ENCODE measurements around the gene FRZB.
"Not testable (repeated sequence)": the region's sequence is repeated elsewhere in the genome, so short reads cannot be mapped to it uniquely, and the experiment has no call there.

FRZB gene

DNA sequence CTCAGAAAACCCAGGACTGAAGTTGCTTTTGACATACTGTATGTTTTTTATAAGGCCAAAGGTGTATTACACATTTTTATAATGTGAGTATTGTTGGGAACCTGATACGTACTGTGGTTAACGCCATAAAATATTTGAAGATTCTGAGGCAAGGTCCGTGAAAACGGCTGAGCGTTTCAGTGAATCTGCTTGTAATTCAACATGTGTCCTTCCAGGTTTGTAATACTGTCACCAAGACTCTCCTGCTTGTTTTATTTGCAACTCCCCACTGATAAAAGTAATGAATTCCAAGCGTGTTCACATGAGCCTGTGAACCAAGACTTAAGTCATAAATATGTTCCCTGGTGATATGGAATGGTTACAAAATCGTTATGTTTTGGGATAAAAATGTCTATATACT lies 23.9 kb upstream of the FRZB start:
- DNase-seq: no peak

- DNase-seq: no peak
Observed at GRCh38 chr2:182887753-182888415, 21.4 kb upstream of the FRZB start.

GRCh38 chr2:182887093-182887492 lies 20.7 kb upstream of the FRZB start:
- DNase-seq: no peak

GRCh38 chr2:182885771-182886170 lies 19.3 kb upstream of the FRZB start:
- DNase-seq: no peak

DNA sequence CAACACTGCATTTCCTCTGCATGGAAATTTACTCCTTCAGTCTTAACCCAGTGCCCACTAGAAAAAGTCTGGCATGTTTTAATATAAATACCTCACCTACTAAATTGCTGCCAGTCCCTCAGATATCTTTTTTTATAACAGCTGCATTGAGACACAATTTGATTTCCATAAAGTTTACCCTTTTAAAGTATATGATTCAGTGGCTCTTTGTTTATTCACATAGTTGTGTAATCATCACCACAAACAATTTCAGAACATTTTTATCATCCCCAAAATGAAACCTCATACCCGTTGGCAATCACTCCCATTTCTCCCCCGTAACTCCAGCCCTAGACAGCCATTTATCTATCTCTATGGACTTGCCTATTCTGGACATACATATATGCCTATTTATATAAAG lies 17.0 kb upstream of the FRZB start:
- DNase-seq: no peak

GRCh38 chr2:182880100-182880499 lies 13.7 kb upstream of the FRZB start:
- DNase-seq: not testable (repeated sequence)

- DNase-seq: not testable (repeated sequence)
Observed at GRCh38 chr2:182876653-182877052, 10.2 kb upstream of the FRZB start.

DNA sequence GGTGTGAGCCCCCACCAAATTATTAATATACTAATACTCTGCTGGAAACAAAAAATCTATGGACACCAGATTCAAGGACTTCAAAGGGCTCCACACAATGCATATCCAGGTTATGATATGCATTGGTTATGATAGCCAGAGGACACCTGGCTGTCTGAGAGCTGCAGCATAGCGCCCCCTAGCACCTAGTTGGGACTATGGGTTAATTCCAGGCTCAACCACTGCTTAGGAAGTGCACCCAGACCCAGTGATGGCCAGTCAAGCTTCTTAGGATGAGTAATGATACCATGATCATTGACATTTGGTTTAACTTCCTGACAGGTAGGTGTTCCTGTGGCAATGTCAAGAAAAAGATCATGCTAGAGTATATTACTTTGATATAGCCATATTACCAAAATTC lies 3.8 kb upstream of the FRZB start:
- no peak for DNase-seq

DNA sequence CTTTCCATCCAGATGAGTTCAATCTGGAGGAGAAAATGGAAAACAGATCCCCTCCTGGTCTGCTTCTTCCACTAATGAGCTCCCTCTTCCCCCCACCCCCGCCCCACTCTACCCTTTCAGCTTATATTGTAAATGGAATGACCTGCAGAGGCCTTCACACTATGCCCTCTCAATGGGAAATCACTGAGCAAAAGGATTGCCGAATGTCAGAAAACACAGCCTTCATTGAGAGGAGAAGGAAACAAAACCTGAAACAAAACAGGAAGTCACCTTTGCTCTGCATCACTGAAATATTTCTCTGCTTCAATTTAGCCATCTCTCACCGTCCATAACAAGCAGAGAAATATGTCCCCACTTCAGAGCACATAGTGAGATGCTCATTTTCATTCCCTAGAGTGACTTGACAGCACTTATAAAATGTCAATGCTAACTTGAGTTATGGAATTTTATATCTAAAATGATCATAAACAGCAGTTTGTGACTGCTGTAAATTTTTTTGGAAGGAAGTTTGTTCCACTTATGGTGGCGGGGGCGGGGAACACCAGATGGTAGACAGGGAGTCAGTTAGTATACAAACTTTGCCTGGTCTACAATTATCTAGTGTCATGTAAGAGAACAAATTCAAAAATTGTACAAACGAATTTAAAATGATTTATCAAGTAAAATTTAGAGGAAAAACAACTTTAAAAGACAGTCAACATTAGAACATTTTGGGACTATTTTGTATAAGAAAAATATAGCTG lies 1.8 kb upstream of the FRZB start:
- DNase-seq: no peak

GRCh38 chr2:182867426-182868053 lies 1.1 kb upstream of the FRZB start:
- DNase-seq: no peak

DNA sequence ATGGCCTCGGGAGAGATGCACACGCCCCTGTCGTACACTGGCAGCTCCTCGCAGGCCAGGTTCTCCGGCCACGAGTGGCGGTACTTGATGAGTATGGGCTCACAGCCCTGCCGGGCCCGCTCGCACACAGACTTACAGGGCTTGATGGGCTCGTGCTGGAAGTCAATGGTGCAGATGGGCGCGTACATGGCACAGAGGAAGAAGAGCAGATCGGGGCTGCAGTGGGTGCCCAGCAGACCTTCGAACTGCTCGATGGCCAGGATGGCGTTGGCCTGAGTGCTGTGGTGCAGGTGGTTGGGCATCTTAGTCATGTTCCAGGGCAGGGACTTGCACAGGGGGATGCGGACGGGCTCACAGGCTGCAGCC lies 359 bp downstream of the FRZB start:
- no peak for DNase-seq

DNA sequence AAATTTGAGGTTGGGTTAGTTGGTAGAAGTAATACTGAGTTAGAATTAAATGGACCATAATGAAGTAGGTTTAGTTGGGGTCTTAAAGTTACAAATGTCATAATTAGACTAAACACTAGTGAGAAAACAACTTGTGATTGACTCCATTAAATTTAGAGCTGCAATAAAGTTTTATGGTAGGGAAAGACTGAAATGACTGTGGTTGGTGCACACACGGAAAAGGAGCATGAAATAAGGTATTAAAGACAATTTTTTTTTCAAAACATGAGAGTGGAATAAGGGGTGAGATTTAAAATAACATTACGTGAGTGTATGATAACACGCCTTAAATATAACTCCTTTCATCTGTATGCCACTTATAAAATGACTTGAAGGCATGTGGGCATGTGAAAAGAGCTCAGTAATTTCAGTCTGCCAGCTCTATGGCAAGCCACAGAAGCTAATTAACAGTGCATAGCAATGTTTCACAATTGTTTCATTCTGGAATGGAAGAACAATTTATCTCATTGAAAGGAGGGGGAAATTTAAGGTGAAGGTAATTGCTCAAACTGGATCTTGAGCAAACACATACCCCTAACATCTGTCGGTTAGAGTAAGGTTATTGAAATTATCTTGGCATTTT lies 1.4 kb downstream of the FRZB start:
- no peak for DNase-seq

- no peak for DNase-seq
Observed at GRCh38 chr2:182863642-182864041, 2.8 kb downstream of the FRZB start.

DNA sequence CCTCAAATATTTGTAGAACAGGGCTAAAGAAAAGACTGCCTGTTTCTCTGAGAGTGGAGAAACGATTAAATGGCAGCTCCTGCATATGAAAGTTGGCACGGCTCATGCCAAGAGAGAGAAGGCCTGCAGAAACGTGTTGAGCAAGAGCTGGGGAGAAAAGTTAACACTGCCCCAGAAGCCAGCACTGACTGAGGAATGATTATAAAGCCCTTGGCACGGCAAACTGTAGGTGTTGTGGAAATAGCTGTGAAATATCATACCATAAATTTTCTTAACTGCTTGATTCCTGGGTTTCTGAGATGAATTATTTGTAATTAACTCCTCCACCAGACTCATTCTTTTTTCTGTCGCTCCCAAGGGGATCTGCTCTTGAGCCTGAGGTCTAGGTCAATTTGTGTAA lies 4.3 kb downstream of the FRZB start:
- DNase-seq: no peak

DNA sequence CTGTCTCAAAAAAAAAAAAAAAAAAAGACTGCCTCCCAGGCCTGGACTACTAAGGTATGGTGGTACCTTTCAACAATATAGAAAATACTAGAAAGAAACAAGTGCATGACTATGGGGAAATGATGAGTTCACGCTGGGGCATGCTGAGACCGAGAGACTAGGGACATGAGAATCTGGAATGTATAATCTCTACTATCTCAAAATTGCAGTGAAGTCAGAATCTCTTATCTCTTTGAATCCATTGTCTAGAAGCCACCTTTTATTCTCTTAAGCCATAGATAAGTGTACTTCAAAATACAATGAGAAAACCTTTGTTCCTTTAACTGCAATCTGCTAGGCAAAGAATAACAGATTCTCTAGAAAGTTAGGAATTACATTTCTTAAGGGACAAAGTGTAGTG lies 5.6 kb downstream of the FRZB start:
- no peak for DNase-seq

DNA sequence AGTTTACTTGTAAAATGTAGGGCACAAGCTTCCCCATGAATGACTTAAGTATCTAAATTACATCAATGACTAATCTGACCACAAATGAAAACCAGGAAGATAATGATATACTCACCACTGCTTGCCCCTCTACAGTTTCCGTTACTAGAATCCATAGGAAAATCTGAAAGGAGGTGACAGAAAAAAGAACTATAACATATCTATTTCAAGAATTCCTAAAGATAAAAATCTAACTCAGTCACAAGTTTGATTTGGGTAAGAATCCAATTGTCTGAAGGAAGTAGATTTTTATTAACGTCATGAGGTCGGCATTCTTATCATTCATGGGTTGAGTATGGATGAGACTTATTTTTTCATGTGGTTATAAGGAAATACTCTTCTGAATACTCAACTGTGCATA lies 7.8 kb downstream of the FRZB start:
- DNase-seq: no peak

GRCh38 chr2:182855376-182855775 lies 11.1 kb downstream of the FRZB start:
- DNase-seq: no peak

GRCh38 chr2:182854375-182855105 lies 11.9 kb downstream of the FRZB start:
- no peak for DNase-seq

GRCh38 chr2:182852801-182853200 lies 13.6 kb downstream of the FRZB start:
- DNase-seq: no peak

DNA sequence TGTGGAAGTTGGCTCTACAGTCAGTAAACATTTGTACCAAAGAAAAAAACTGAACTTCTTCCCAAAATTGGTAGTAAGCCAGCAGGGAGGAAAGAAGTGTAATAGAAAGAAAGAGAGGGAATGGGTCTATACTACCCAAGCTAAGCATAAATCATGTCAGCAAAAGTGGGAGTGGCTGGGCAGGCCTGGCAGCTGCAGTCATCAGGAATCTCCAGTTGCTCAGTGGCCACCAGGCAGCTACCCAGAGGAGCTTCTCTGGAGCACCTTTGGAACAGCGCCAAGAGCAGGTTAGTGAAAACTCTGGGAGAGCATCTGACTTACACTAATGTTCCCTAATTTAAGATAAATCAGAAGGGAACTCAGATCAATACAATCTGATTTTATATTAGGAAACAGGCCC lies 14.3 kb downstream of the FRZB start:
- no peak for DNase-seq

DNA sequence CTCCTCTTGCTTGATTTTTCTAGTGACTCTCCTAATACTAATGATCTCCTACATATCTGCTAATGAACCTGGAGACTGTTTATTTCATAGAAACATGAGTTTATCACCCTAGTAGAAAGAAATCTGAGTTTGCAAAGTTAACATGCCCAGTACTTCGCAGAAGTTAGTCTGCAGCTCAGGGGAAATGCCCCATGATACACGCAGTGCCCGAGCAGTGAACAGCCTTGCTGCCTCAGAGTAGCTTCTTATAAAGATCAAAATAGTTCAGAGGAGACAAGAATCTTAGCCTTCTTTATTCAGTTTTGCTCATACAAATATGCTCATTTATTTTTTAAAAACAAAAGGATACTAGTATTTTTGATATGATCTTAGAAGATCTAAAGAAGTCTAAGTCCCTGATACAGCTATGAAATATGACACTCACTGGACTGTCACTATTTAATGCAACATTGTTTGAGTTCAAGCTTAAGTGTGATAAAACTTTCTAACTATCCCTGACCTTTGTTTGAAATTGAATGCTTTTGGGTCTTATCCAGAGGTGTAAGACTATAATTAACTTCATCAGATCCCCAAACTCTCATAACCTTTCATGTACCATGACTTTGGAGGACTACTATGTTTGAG lies 20.5 kb downstream of the FRZB start:
- no peak for DNase-seq

DNA sequence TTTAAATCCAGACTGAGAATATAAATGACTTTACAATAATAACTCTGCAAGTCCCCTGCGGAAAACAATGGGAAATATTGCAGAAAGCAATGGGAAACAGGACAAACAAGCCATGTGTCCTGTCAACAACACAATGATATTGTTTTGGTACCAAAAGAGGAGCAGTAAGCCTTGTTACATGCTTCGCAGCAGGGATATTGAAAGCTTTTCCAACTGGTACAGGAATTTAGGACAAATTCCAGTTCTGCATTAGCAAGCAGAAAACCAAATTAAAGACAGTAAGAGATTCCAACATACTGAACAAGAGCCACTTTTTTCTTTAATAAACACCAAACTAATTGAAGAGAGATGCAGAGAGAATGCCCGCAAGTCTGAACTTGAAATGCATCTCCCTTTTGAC lies 30.0 kb downstream of the FRZB start:
- DNase-seq: no peak

DNA sequence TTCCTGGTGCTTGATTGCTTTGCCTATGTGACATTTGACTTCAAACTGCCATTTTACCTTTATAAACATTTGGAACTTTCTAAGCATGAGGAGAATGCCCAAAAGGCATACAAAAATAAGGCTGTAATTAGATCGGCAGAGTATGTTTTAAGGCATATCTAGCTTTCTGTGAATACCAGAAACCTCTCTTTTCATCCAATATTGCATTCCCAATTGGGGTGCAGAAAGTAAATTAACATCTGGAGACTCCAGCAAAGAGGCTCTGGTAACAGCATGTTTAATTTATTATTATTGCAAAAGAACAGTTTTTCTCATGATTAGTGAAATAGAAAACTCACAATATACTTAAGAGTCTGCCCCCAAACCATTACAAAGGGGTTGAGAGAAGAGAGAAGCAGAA lies 32.1 kb downstream of the FRZB start:
- no peak for DNase-seq

Measured in inflammatory macrophage (primary cell).